Inflammatory macrophage treated with lipopolysaccharide for 1 hour (primary cell): ENCODE data around the gene IMMT.

Experiments used
- DNase-seq, 2 donors: peaks; one replicate each; pipeline ENCODE4 v3.0.0-alpha.2; 2020 to 2022

Gene IMMT

DNA sequence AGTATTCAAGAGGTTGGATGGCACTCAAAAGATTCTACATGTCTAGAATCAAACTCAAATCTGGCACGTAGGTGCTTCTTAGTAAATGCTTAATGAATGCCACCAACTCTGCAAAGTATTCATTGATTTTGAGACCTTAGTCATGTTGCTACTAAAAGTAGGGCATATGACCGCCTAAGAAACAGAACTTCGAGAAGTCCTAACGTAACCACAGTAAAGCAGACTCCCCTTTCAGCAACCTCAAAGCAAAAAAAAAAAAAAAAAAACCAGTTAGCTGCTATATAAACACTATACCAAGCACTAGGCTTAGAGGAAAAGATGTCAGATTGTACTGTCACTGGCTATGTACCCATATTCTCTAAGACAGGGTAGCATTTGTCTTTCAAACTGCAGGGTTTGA, 55.3 kb downstream of the IMMT start:
- no peak for DNase-seq

DNA sequence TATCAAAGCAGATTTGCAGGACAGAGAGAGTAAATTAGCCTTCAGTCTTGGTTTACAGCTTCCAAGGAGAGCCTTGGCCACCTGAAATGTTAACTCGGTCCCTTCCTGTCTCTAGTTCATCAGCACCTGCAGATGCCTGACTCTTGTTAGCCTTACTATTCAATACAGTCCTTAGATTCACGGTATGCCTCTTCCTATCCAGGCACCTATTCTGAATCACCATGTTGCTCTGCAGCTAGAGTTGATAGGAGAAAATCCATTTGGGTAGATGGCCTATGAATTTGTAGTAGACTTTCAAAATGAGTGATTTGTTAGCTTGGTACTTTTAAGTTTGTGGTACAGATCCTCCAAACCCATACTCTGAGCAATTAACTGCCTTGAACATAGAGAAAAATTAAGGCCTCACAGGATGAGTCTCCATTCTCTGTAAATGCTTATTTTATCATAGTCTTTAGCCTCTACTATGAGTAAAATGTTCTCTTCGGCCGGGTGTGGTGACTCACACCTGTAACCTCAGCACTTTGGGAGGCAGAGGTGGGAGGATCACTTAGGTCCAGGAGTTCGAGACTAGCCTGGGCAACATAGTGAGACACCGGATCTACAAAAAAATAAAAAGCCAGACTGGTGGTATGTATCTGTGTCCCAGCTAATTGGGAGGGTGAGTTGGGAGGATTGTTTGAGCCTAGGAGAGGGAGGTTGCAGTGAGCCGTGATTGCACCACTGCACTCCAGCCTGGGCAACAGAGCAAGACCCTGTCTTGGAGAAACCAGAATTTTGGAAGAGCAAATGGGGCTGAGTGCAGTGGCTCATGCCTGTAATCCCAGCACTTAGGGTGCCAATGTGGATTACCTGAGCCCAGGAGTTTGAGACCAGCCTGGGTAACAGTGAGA, 56.3 kb downstream of the IMMT start:
- no peak for DNase-seq

DNA sequence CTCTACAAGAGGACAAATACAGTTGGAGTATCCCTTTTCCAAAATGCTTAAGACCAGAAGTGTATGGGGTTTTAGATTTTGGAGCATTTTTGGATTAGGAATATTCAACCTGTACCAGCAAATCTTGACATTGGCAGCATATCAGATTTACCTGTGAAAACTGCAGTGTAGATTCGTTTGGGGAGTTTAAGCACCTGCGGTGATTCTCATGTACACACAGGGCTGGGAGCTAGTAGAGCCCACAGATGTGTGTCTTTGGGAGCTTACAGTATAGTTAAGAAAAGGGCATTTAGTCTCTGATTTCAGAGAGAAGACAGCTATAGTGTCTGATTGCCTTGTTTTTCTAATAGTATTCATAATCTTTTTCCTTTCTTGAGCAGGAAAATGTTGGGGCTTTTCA, 59.1 kb downstream of the IMMT start:
- DNase-seq, result no peak

DNA sequence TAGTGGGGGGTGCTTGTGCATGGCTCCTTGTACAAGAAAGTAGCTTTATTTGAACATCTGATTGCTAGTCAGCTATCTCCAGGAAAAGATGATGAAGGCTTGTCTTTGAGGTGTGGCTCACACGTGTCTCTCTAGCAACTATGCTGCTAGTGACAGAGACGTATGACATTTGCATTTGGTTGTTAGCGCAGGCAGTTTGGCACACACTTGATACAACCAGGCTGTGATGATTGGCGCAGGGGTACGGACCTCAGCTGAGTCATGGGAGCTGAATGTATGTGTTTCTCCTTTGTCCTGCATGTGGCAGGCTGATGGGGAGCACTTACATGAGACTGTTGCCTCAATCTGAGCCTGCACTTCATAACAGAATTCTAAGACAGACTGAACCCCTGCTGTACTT, 59.6 kb downstream of the IMMT start:
- DNase-seq, result no peak

DNA sequence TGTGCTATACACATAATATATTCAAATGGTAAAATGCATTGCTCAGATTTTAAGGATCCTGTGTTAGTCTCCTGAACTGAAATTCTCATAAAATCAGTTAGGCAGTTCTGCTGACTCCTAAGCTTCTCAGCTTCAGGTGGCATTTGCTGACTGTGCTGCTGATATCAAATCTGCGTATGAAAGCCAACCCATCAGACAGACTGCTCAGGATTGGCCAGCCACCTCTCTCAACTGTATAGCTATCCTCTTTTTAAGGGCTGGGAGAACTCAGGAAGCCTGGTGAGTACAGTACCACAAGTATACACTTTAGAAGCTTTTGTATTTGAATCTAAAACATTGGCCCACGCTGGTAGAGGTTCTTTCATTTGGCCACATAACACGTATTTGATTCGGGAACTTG, 60.6 kb downstream of the IMMT start:
- DNase-seq, result no peak

DNA sequence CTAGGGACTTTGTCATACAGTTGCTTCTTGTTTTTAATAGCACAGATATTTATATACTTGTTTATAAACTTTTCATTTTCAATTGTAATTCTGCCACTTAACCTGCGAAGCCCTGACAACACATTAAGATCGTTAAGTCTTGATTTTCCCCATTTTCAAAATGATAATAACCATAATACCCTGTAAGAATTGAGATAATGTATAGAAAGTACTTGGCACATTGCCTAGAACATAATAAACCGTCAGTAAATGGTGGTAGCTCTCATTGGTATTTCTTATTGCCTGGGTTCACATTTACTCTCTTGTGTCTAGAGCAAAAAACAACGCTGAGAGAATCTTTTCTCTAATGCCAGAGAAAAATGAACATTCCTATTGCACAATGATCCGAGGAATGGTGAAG, 70.6 kb downstream of the IMMT start:
- no peak for DNase-seq

DNA sequence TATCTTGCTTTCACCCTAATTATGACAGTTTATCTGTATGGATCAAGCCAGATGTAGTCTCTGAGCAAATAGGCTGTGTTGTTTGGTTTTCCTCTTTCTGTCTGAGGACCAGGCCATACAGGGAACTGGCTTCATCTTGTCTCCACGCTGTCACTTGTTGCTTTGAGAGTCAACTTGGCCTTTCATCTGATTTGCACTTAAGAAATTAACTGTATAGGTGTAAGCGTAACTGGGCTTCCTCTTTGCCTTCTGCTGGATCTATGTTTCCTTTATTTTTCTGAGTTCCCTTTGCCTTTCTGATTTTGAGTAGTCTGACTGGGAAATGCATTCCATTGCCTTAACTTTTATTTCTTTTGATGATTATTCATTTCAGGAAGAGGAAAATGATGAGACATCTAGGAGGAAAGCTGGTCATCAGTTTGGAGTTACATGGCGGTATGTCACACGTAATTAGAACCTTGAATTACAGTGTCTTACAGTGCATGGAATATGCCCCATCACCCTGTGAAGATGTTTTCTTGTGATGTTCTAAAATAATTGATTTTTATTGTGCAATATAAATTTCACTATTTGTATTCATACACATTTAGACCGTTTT, 71.8 kb downstream of the IMMT start:
- peak in 1 of 2 donors; percentile 47 for DNase-seq

DNA sequence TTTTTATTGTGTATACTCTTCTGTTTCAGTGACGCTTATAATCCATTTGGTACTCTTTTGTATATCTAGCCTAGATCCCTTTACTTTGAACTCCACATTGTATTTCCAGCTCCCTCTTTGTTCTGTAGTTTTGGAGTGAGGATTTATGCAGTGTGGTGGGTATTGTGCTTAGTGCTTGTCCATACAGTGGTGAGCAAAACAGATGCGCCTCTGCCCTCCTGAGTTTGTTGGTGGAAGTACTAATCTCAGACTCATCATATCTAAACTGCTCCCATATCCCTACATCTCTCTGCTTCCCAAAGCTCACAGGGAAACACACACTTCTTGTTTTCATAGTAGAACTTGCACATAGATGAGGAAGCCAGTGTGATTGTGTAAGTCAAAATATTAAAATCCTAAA, 77.1 kb downstream of the IMMT start:
- DNase-seq, result no peak

DNA sequence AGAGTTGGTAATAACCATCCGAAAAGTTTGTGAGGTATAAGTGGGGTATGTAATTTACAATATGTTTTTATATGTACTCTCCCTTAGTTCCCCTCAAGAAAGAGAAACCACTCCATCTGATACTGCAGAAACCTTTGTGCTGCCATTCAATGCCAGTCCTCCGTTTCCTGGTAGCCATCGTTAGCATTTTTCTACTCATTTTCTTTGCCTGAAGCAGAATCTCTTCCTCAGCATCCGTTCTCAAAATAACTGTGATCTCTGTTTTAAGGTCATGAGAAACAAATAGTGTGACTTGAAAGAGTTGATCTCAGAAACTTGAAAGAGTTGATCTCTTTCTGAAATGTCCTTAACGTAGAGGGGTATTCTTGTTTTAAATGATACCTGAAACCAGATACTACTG, 88.2 kb downstream of the IMMT start:
- DNase-seq, result no peak

DNA sequence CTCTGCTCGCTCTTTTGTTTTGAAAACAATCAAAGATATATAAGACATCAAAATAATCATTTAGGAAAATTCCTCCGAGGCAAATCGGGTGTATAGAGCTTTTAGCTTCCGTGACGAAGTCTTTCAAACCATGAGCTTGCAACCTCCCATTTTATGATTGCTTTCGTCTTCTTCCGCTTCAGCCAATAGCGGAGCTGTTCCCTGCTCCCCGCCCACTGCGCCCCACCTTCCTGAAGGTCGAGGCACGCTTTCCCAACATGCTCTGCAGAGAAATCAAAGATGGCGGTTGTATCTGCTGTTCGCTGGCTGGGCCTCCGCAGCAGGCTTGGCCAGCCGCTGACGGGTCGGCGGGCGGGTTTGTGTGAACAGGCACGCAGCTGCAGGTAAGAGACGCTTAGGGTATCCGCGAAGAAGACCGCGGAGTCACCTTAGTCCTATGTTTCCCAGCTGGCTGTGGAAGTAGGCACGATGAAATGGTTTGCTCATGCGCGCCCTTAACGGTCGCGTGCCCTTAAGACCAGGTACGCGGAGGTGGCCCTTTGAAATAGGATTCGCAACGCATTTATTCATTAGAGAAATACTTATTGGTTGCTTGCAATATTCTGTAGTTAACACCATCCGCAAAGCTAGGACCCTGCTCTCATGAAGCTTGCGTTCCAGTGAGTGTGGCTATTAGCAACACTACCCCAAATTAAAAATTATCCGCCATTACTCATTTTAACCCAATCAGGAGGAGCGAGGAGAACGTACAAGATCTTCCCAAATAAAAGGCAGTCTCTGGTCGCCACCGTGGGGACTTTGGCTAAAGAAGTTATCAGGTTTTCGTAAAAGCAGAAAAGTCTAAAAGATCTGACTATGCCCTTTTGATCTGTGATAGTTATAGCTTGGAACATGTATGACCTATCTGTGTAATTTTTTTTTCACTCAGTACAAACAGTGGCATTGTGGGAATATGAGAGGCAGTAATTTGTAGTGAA, 89.0 kb downstream of the IMMT start, which contains the start of gene PTCD3:
TSS of gene PTCD3 (plus strand) at position 267 of the 977 bp plus-strand sequence. CDS start at position 280, 13 bp downstream.
- DNase-seq, result peak; percentile 95 to 96

DNA sequence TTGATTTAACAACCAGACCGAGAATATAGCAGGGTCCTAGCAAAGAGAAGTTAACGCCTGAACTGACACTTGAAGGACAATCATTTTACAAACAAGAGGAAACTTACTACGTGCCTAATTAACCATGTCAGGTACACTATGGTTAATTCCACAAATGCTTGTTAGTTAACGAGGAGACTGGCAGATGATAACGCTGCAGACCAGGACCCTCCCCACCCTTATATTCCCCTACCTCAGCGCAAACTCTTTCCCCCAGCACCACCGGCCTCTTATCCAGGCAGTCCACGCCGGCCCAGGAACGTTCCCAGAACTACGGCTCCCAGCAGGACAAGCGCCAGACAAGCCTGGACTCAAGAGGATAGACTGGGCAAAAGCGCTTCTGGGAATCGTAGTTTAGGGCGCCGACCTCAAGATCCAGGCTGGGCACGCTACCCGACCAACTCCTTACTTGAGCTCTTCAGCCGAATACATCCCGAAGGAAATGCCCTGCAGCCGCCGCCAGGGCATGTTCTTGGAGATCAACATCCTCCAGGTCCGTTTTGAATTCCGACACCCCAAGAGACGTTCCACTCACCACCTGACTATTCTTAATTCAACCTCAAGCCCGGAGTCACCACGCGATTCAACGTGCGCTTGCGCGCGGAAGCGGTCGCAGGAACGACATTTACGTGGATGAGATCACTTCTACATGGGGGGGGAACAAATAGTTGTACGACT, 89.9 kb downstream of the IMMT start, which contains the start of gene POLR1A:
TSS of gene POLR1A (minus strand) at position 635 of the 717 bp plus-strand sequence. CDS start at position 525, 110 bp downstream.
- DNase-seq, result peak; percentile 86 to 91

DNA sequence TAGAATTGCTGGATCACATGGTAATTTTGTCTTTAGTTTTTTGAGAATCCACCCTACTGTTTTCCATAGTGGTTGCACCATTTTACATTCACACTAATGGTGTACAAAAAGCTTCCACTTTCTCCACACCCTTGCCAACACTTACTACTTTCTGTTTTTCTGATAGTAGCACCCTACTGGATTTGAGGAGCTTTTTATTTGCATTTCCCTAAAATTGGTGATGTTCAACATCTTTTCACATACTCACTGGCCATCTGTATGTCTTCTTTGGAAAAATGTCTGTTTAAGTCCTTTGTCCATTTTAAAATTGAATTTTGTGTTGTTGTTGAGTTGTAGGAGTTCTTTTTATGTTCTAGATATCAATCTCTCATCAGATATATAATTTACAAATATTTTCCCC, 93.1 kb downstream of the IMMT start:
- DNase-seq, result no peak

DNA sequence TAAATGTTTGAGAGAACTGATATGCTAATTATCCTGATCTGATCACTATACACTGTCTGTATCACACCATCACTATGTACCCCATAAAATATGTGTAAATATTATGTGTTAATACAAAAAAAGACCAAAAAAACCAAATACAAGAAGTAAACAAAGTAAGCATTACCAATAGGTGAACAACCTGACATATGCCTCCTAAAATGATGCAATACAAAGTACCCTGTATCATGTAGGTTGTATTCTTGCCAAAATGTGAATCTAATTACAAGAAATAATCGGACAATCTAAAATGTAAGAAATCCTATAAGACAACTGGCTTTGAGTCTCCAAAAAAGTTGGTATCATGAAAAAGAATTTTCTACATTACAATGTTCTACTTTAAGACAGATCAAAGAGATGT, 97.3 kb downstream of the IMMT start:
- DNase-seq, result no peak

DNA sequence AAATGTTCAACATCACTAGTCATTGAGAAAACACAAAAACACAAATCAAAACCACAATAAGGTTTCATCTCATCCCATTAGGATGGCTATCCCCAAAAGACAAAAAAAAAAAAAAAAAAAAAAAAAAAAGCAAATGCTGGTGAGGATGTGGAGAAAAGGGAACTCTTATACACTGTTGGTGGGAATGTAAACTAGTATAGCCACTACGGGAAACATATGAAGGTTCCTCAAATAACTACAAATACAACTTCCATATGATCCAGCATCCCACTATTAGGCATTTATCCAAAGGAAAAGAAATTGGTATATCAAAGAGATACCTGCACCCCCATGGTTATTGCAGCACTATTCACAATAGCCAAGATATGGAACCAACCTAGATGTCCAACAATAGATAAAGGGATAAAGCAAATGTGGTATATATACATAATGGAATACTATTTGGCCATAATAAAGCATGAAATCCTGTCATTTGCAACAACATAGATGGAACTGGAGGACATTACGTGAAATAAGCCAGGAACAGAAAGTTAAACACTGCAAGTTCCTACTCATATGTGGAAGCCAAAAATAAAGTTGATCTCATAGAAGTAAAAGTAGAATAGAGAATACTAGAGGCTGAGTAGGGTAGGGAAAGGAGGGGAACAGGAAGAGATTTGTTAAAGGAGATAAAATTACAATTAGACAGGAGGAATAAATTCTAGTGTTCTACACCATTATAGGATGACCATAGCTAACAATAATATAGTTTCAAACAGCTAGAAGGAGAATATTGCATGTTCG, 98.0 kb downstream of the IMMT start:
- no peak for DNase-seq

DNA sequence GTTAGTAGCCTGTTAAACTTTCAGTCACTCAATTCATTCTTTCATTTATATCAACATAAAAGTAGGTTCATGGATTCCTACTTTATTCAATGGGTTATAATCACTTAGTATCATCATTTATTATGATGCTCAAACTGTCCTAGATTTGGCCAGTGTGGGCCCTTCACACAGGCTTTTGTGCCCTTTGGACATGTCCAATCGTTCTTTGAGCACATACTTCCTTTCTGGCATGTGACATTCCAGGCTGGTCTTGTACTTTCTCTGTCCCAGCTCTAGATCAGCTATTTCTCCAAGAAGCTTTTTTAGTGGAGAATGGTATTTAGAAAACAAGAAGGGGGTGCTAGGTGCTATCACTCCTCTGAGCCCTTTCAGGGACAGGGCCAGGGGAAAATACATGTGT, 101.0 kb downstream of the IMMT start:
- no peak for DNase-seq
